Pulmonary artery endothelial cell (primary cell): ENCODE measurements around the gene HIP1R. TPM values are rescaled to one million over a fixed set of nuclear protein-coding genes. Genes with fewer than 3 reads are reported as not detected.
"Not testable (repeated sequence)": the region's sequence is repeated elsewhere in the genome, so short reads cannot be mapped to it uniquely, and the experiment has no call there.

Source experiments
- DNase-seq: peaks from one replicate; pipeline ENCODE4 v3.0.0-alpha.2; 2011; ENCODE audit warnings: low read depth, low spot score
- total RNA-seq: library from RNA; depleted of rRNA; stranded (reverse); fragments of >200 nt; gene quantifications from 2 replicates; pipeline ENCODE4 v1.2.3, GENCODE V29; 2014

HIP1R gene
- total RNA-seq, 1 donor from 2014 or later = 121 TPM

- DNase-seq = no peak
Observed at GRCh38 chr12:122893208-122894153, 58.2 kb downstream of the HIP1R start.

- no peak for DNase-seq
Observed at GRCh38 chr12:122894193-122895121, 59.2 kb downstream of the HIP1R start.

- no peak for DNase-seq
Observed at GRCh38 chr12:122895320-122895703, 60.1 kb downstream of the HIP1R start.

GRCh38 chr12:122895704-122896636, 60.7 kb downstream of the HIP1R start, which contains the start of gene VPS37B:
Gene VPS37B, minus strand, starts transcription at chr12:122896124. Its CDS starts 62 bp downstream, at chr12:122896062.
- no peak for DNase-seq

- DNase-seq = no peak
Observed at GRCh38 chr12:122896662-122897061, 61.4 kb downstream of the HIP1R start.

GRCh38 chr12:122899887-122900286, 64.6 kb downstream of the HIP1R start:
- DNase-seq = no peak

GRCh38 chr12:122902854-122903692, 67.8 kb downstream of the HIP1R start:
- DNase-seq = no peak

GRCh38 chr12:122903693-122904034, 68.4 kb downstream of the HIP1R start:
- DNase-seq = no peak

- not testable (repeated sequence) for DNase-seq
Observed at GRCh38 chr12:122905258-122905657, 70.0 kb downstream of the HIP1R start.

GRCh38 chr12:122908915-122909314, 73.7 kb downstream of the HIP1R start:
- DNase-seq = no peak

GRCh38 chr12:122909442-122910288, 74.4 kb downstream of the HIP1R start:
- DNase-seq = no peak

Other genes with a start within 250 kb of the HIP1R start
- gene HCAR2, start 132.1 kb upstream of the HIP1R start, total RNA-seq = not detected in 2 replicates
- gene HCAR3, start 118.6 kb upstream of the HIP1R start, total RNA-seq = not detected in 2 replicates
- under 0.01 and 0.04 TPM in 2 replicates for gene HCAR1, start 104.6 kb upstream of the HIP1R start, total RNA-seq
- gene DENR, start 82.6 kb upstream of the HIP1R start, total RNA-seq = 41.4 and 43.0 TPM in 2 replicates
- gene CCDC62, start 60.9 kb upstream of the HIP1R start, total RNA-seq = 0.39 and 0.46 TPM in 2 replicates
- 10.6 and 15.7 TPM in 2 replicates for gene VPS37B, start 60.7 kb downstream of the HIP1R start, total RNA-seq
- 10.3 and 10.7 TPM in 2 replicates for gene ABCB9, start 131.0 kb downstream of the HIP1R start, total RNA-seq
- gene OGFOD2, start 139.8 kb downstream of the HIP1R start, total RNA-seq = 9.1 and 12.3 TPM in 2 replicates
- gene ARL6IP4, start 145.2 kb downstream of the HIP1R start, total RNA-seq = 214 and 261 TPM in 2 replicates